Thyroid gland (tissue), 4 donors: ENCODE measurements around the gene ITGA11. TPM values are rescaled to one million over a fixed set of nuclear protein-coding genes. Genes with fewer than 3 reads are reported as not detected.
A peak's percentile ranks its signal among the peaks of the same experiment; 100 is the strongest.

Experiments
- DNase-seq, 2 donors: peaks; one replicate each; pipeline ENCODE4 v3.0.0-alpha.2; 2019
- H3K27ac ChIP-seq, 3 donors: fragments of 200-600 bp; sonication (generic); 1 replicate in 2 of 3; 2 replicates in 1 of 3; pipeline ENCODE4 v1.5.1; 2016 to 2019; ENCODE audit warnings: mild to moderate bottlenecking in 1 of 3, moderate library complexity in 1 of 3
- H3K27me3 ChIP-seq: fragments of 200-600 bp; sonication (generic); one replicate; pipeline ENCODE4 v1.5.1; 2019
- H3K36me3 ChIP-seq, 2 donors: fragments of 200-600 bp; sonication (generic); one replicate each; pipeline ENCODE4 v1.5.1; 2016 to 2019
- H3K4me1 ChIP-seq, 2 donors: fragments of 200-600 bp; sonication (generic); one replicate each; pipeline ENCODE4 v1.5.1; 2017 to 2019
- H3K4me3 ChIP-seq, 3 donors: fragments of 200-600 bp; sonication (generic); replicated peaks in 1 of 3; 1 replicate in 2 of 3; 2 replicates in 1 of 3; pipeline ENCODE4 v1.5.1; 2016; ENCODE audit warnings: mild to moderate bottlenecking in 1 of 3
- H3K9me3 ChIP-seq: fragments of 200-600 bp; sonication (generic); one replicate; pipeline ENCODE4 v1.5.1; 2017
- CTCF ChIP-seq, 6 experiments: fragments of 200-600 bp in 3 of 6; fragments of 450-650 bp in 3 of 6; sonication (generic) in 3 of 6; IDR thresholded peaks; one replicate each; pipeline ENCODE4 v1.5.1; 2016 to 2019; ENCODE audit warnings: antibody characterized with exemption in 6 of 6, mild to moderate bottlenecking in 2 of 6, inconsistent platforms in 1 of 6, moderate library complexity in 1 of 6
- POLR2A ChIP-seq, 2 donors: fragments of 450-650 bp; IDR thresholded peaks; one replicate each; pipeline ENCODE4 v1.6.1; 2017; ENCODE audit warnings: antibody characterized with exemption in 2 of 2, mild to moderate bottlenecking in 2 of 2, moderate library complexity in 1 of 2
- WGBS, 2 donors: methylation state at CpG; one replicate each; pipeline ENCODE4 v1.1.5; 2017; 5-methylcytosine and 5-hydroxymethylcytosine counted together
- intact Hi-C: fragments of 100-400 bp; cut with DNase I; formaldehyde crosslinking; loops from one replicate; pipeline ENCODE4 v1.15.1; 2023
- total RNA-seq, 4 donors: library from RNA; depleted of rRNA; stranded (reverse); fragments of >200 nt; gene quantifications; one replicate each; pipeline ENCODE4 v1.2.3, GENCODE V29; 2016

Gene ITGA11
- total RNA-seq, 4 donors from 2014 or later: 3.0 to 6.1 (median 4.3) TPM

GRCh38 chr15:68328964-68329363 lies 103.0 kb downstream of the ITGA11 start:
- no peaks in the 10 kb centered on the region for H3K9me3 ChIP-seq
- peaks cover 6 to 25% of the 10 kb centered on the region in 2 donors for H3K4me1 ChIP-seq
- H3K36me3 ChIP-seq: no peaks in the 10 kb centered on the region
- intact Hi-C loops: no loop called here
- no peak for TF ChIP-seq CTCF (IDR thresholded peaks at IDR 0.05)
- no peak for TF ChIP-seq POLR2A (IDR thresholded peaks at IDR 0.05)
- no peaks in the 10 kb centered on the region for H3K27me3 ChIP-seq
- no peak overlapping the region for H3K27ac ChIP-seq
- H3K4me3 ChIP-seq: no peak overlapping the region
- WGBS, 2 donors: 89 to 90% methylated on average over 3 of the region's 3 CpGs
- DNase-seq: no peak

- Histone ChIP-seq H3K27me3 (no peaks in the 10 kb centered on the region), H3K27ac (no peak overlapping the region), H3K36me3 (no peaks in the 10 kb centered on the region), H3K4me3 (no peak overlapping the region), H3K4me1 (peaks cover 6 to 25% of the 10 kb centered on the region in 2 donors), H3K9me3 (no peaks in the 10 kb centered on the region)
- TF ChIP-seq CTCF (IDR thresholded peaks at IDR 0.05) (no peak), POLR2A (IDR thresholded peaks at IDR 0.05) (no peak)
- DNase-seq: no peak
- intact Hi-C loops: no loop called here
- 80 to 90% methylated on average over 8 of the region's 8 CpGs for WGBS, 2 donors
These were observed 103.5 kb downstream of the ITGA11 start for GRCh38 chr15:68328443-68328842.

GRCh38 chr15:68326711-68327354 lies 105.1 kb downstream of the ITGA11 start:
- no peaks in the 10 kb centered on the region for H3K27me3 ChIP-seq
- DNase-seq: no peak
- H3K4me3 ChIP-seq: no peak overlapping the region
- WGBS, 2 donors: 85 to 88% methylated on average over 8 to 11 of the region's 11 CpGs
- H3K36me3 ChIP-seq: no peaks in the 10 kb centered on the region
- H3K4me1 ChIP-seq: peaks cover 6 to 25% of the 10 kb centered on the region in 2 donors
- H3K27ac ChIP-seq: no peak overlapping the region
- intact Hi-C loops: no loop called here
- TF ChIP-seq CTCF (IDR thresholded peaks at IDR 0.05) (no peak), POLR2A (IDR thresholded peaks at IDR 0.05) (no peak)
- no peaks in the 10 kb centered on the region for H3K9me3 ChIP-seq

GRCh38 chr15:68325726-68326125 lies 106.2 kb downstream of the ITGA11 start:
- no peak overlapping the region for H3K4me3 ChIP-seq
- no peak overlapping the region for H3K27ac ChIP-seq
- no peaks in the 10 kb centered on the region for H3K9me3 ChIP-seq
- no peaks in the 10 kb centered on the region for H3K27me3 ChIP-seq
- peak; percentile 35 to 36 for DNase-seq
- peaks cover 6 to 21% of the 10 kb centered on the region in 2 donors for H3K4me1 ChIP-seq
- intact Hi-C loops: no loop called here
- H3K36me3 ChIP-seq: no peaks in the 10 kb centered on the region
- TF ChIP-seq POLR2A (IDR thresholded peaks at IDR 0.05) (no peak), CTCF (IDR thresholded peaks at IDR 0.05) (no peak)
- 57 to 61% methylated on average over 3 to 4 of the region's 4 CpGs for WGBS, 2 donors

GRCh38 chr15:68322796-68323195 lies 109.2 kb downstream of the ITGA11 start:
- Histone ChIP-seq H3K4me3 (no peak overlapping the region), H3K27me3 (no peaks in the 10 kb centered on the region), H3K36me3 (no peaks in the 10 kb centered on the region), H3K9me3 (no peaks in the 10 kb centered on the region), H3K27ac (no peak overlapping the region), H3K4me1 (no peaks in the 10 kb centered on the region)
- no peak for TF ChIP-seq CTCF (IDR thresholded peaks at IDR 0.05)
- no peak for DNase-seq
- whole genome bisulfite sequencing, 2 donors: 72 to 83% methylated on average over 8 to 9 of the region's 9 CpGs
- intact Hi-C loops: no loop called here
